HG03066 (cell line): ENCODE data around the gene CDY1.
"Not testable (repeated sequence)": the region's sequence is repeated elsewhere in the genome, so short reads cannot be mapped to it uniquely, and the experiment has no call there.

Source experiments
- ATAC-seq: cut with Tn5 transposase; IDR thresholded peaks from one replicate; pipeline ENCODE4 v1.9.1; 2021; ENCODE audit warnings: low read depth; ENCODE audit not compliant: unreplicated experiment

Gene CDY1, protein sequence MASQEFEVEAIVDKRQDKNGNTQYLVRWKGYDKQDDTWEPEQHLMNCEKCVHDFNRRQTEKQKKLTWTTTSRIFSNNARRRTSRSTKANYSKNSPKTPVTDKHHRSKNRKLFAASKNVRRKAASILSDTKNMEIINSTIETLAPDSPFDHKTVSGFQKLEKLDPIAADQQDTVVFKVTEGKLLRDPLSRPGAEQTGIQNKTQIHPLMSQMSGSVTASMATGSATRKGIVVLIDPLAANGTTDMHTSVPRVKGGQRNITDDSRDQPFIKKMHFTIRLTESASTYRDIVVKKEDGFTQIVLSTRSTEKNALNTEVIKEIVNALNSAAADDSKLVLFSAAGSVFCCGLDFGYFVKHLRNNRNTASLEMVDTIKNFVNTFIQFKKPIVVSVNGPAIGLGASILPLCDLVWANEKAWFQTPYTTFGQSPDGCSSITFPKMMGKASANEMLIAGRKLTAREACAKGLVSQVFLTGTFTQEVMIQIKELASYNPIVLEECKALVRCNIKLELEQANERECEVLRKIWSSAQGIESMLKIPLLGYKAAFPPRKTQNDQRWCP

DNA sequence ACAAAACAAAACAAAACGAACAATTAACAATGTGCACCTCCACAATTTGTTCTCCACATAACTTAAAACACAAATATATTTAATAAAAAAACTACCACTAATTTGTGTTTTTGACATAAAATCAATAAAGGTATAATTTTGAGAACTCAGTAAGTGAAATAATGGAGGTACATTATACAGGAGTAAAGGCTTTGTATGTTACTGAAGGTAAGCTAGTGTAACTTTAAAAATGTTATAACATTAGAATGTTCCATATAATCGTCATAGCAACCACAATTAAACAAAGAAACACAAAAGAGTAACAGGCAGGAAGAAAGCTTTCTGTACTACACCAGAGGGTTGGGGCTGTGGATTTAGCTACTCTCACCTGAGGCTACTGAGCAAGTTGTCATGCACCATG, at the start of gene CDY1:
Gene CDY1 (plus strand): TSS at position 301 of the 400 bp plus-strand sequence. CDS start 326 bp downstream, outside the sequence.
- ATAC-seq: not testable (repeated sequence)

DNA sequence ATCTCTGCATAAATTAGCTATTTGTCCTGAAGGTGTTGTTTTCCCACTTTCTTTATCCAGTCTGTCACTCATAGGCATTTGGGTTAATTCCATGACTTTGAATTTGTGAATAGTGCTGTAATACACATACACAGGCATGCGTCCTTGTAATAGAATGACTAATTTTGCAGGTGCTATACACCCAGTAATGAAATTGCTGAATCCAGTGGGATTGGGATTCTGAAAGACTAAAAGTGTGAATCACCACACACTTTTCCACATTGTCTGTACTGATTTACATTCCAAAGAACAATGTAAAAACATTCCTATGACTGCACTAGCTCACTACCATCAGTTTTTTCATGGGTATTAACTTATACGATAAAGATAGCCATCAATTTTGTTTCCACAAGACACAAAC, 28.6 kb upstream of the CDY1 start:
- ATAC-seq: not testable (repeated sequence)

DNA sequence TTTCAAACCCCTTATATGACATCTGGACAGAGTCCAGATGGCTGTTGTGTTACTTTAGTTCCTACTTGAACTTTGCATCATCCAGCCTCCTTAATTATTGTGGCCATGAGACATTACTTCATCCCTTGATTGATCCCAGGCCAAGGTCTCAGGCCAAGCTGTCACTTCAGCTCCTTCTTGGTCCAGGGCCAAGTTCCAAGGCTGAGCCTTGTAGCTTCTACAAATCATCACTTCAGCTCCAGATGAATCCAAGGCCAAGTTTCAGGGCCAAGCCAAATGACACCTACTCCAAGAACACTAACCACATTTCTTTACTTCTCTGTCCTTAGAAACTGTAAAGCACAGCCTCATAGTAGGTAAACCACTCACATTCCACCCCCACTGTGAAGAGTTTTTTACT, 1.7 kb upstream of the CDY1 start:
- not testable (repeated sequence) for ATAC-seq

DNA sequence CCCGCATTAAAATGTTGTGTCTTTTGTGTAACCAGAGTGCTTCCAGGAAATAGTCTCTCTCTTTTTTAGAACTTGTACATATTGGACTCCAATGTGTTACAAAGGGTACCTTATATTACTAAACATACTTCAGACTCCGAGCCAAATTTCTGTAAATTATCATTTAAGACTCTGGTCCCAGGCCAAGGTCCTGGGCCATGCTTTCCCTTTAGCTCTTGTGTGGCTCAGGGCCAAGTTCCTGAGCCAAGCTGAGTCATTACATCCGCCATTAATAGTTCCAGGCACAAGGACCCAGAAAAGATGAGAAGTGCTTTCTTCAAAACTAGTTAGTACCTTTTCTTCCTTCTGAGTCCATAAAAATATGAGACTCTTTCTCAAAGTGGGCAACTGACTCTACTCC, 4.6 kb downstream of the CDY1 start:
- ATAC-seq: not testable (repeated sequence)

DNA sequence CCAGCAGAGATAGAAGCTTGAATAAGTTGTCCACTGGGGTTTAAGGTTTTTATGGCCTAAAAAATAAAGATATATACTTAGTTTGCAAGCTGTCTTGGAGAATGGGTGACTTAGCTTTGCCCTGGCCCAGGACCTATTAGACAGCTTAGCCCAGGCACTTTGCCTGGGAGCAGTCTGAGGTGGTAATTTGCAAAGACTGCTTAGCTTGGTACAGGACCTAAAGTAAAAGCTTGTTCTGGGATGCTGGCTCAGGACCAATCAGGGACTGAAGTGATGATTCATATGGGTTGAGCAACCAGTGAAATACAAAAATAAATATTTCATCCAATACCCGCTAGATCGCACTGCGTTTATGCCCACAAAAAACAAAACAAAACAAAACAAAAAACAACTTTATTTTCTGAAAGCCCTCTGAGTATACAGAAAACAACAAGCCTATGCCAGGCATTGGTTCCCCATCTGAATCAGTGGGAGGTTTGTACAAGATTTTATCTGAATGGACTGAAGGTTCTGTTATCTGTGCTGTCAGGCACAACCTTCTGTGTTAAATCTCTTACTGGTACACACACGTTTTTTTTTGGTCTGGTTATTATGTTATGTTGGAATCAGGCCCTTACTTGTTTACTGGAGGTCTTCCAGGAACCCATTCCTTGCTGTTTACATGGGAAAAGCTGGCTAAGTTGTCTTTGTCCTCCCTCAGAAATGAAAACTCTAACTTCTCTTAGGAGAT, 8.6 kb downstream of the CDY1 start:
- not testable (repeated sequence) for ATAC-seq

DNA sequence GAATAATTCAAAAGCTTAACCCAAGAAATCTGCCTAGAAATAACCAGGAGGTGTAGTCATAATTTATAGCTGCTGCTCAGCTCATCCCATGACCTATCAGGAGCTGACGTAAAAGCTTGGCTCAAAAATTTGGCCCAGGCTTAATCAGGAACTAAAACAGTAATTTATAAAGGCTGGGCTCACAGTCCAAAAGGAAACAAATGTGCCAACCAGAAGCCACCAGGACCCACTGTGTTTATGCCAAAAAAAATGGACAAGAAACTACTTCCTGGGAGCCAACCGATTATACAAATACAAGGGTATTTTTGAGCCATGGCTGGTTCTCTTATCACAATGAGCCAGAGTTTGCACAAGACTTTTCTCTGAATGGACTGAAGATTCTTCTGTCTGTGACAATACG, 17.9 kb downstream of the CDY1 start:
- ATAC-seq: not testable (repeated sequence)

DNA sequence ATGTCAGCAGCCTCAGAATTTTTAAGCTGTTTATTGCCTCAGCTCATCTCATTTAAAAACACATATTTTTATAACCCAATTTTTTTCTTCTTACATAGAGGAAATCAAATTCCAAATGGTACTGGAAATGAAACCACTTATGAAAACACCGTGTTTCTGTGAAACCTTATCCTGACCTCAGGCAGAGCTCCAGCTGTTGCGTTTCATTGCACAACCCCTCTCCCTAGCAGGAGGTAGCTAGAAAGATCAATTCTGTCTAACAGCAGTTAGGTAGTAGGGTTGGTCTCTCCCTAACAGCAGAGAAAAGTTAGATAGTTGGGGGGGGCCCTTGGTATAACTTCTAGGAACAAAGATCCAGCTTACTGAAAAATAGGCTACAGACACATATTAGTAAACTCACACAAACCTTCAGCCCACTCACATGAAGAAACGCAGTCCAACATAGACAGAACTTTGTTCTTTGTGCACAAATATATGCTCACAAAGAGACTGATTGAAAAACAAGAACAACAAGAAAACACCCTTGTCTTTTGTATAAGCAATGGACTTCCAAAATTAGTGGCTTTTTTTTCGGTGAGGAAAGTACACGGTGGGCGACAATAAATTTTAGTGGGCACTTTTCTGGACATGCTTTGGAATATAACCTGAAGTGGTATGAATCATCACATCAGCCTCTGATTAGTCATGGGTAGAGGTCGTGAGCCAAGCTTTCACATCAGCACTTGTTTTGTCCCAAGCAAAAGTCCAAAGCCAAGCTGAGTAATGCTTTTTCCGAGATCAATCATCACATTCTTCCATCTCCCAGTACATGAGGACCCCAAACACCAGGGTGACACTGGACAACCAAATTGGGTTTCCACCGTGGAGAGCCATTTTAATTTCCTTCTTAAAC, 21.4 kb downstream of the CDY1 start:
- not testable (repeated sequence) for ATAC-seq
